DMS153 (cell line): ENCODE measurements around the gene ILKAP.

Experiments
- DNase-seq: peaks from one replicate; lab custom pipeline; 2025; lab: John Stamatoyannopoulos, UW

ILKAP gene

GRCh38 chr2:238149841-238150572 lies 53.5 kb downstream of the ILKAP start:
- no peak for DNase-seq

GRCh38 chr2:238148981-238149380 lies 54.5 kb downstream of the ILKAP start:
- no peak for DNase-seq

- DNase-seq, result no peak
These were observed 56.5 kb downstream of the ILKAP start for GRCh38 chr2:238146884-238147544.

- no peak for DNase-seq
These were observed 57.6 kb downstream of the ILKAP start for GRCh38 chr2:238145851-238146250.

- no peak for DNase-seq
These were observed 58.4 kb downstream of the ILKAP start for GRCh38 chr2:238145046-238145445.

GRCh38 chr2:238144262-238144661 lies 59.2 kb downstream of the ILKAP start:
- no peak for DNase-seq

- no peak for DNase-seq
These were observed 60.1 kb downstream of the ILKAP start for GRCh38 chr2:238143239-238143951.

- no peak for DNase-seq
These were observed 60.9 kb downstream of the ILKAP start for GRCh38 chr2:238142382-238143205.

GRCh38 chr2:238141541-238142318 lies 61.8 kb downstream of the ILKAP start:
- DNase-seq, result peak; percentile 80

GRCh38 chr2:238140721-238141540 lies 62.6 kb downstream of the ILKAP start:
- DNase-seq, result no peak

GRCh38 chr2:238140040-238140439 lies 63.5 kb downstream of the ILKAP start:
- DNase-seq, result no peak

GRCh38 chr2:238139196-238140039 lies 64.1 kb downstream of the ILKAP start:
- no peak for DNase-seq

GRCh38 chr2:238138331-238139195 lies 64.9 kb downstream of the ILKAP start, which contains the start of gene KLHL30:
Gene KLHL30 (plus strand): TSS chr2:238138668. CDS start chr2:238140755, 2,087 bp downstream.
- DNase-seq, result no peak

GRCh38 chr2:238137885-238138284 lies 65.6 kb downstream of the ILKAP start:
- no peak for DNase-seq

GRCh38 chr2:238136820-238137537 lies 66.5 kb downstream of the ILKAP start:
- no peak for DNase-seq

- no peak for DNase-seq
These were observed 67.8 kb downstream of the ILKAP start for GRCh38 chr2:238135601-238136150.

GRCh38 chr2:238134393-238134785 lies 69.1 kb downstream of the ILKAP start:
- no peak for DNase-seq
